Measurements from ENCODE around the gene CADPS.

DNA sequence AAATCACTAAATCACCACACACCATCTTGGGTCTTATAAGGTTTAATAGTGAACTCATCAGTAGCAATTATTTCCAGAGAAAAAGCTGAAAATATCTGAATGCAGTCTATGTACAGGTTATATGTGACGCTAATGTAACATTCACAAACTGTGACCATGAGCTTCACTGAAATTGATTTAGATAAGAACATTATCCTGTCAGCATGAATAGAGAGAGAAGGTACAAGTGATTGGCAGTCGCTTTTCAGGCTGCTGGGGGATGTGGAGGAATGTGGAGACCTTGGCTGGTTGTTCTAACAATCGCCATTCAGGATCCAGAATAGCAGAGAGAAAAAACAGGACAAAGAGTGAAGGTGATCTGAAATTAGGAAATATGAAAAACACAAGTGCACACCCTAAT lies 98.1 kb downstream of the CADPS start:
- TF ChIP-seq, protein P1, sequence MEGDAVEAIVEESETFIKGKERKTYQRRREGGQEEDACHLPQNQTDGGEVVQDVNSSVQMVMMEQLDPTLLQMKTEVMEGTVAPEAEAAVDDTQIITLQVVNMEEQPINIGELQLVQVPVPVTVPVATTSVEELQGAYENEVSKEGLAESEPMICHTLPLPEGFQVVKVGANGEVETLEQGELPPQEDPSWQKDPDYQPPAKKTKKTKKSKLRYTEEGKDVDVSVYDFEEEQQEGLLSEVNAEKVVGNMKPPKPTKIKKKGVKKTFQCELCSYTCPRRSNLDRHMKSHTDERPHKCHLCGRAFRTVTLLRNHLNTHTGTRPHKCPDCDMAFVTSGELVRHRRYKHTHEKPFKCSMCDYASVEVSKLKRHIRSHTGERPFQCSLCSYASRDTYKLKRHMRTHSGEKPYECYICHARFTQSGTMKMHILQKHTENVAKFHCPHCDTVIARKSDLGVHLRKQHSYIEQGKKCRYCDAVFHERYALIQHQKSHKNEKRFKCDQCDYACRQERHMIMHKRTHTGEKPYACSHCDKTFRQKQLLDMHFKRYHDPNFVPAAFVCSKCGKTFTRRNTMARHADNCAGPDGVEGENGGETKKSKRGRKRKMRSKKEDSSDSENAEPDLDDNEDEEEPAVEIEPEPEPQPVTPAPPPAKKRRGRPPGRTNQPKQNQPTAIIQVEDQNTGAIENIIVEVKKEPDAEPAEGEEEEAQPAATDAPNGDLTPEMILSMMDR (IDR thresholded peaks at IDR 0.05; ENCODE audit: insufficient read depth, low read length), result no peak
- TF ChIP-seq, protein P2, sequence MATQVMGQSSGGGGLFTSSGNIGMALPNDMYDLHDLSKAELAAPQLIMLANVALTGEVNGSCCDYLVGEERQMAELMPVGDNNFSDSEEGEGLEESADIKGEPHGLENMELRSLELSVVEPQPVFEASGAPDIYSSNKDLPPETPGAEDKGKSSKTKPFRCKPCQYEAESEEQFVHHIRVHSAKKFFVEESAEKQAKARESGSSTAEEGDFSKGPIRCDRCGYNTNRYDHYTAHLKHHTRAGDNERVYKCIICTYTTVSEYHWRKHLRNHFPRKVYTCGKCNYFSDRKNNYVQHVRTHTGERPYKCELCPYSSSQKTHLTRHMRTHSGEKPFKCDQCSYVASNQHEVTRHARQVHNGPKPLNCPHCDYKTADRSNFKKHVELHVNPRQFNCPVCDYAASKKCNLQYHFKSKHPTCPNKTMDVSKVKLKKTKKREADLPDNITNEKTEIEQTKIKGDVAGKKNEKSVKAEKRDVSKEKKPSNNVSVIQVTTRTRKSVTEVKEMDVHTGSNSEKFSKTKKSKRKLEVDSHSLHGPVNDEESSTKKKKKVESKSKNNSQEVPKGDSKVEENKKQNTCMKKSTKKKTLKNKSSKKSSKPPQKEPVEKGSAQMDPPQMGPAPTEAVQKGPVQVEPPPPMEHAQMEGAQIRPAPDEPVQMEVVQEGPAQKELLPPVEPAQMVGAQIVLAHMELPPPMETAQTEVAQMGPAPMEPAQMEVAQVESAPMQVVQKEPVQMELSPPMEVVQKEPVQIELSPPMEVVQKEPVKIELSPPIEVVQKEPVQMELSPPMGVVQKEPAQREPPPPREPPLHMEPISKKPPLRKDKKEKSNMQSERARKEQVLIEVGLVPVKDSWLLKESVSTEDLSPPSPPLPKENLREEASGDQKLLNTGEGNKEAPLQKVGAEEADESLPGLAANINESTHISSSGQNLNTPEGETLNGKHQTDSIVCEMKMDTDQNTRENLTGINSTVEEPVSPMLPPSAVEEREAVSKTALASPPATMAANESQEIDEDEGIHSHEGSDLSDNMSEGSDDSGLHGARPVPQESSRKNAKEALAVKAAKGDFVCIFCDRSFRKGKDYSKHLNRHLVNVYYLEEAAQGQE (IDR thresholded peaks at IDR 0.05; ENCODE audit: insufficient replicate concordance, low read depth), result no peak
- no peak for TF ChIP-seq SPI1 (IDR thresholded peaks at IDR 0.05; ENCODE audit: borderline replicate concordance, low read depth)
